Hematopoietic multipotent progenitor cell treated with erythropoietin and hydrocortisone succinate and interleukin-3 and kit ligand, for 8 days (in vitro differentiated cells): ENCODE measurements around the gene TMEFF2.
"Not testable (repeated sequence)": the region's sequence is repeated elsewhere in the genome, so short reads cannot be mapped to it uniquely, and the experiment has no call there.

ENCODE experiments used
- DNase-seq: peaks from one replicate; pipeline ENCODE4 v3.0.0-alpha.2; 2015

Gene TMEFF2

DNA sequence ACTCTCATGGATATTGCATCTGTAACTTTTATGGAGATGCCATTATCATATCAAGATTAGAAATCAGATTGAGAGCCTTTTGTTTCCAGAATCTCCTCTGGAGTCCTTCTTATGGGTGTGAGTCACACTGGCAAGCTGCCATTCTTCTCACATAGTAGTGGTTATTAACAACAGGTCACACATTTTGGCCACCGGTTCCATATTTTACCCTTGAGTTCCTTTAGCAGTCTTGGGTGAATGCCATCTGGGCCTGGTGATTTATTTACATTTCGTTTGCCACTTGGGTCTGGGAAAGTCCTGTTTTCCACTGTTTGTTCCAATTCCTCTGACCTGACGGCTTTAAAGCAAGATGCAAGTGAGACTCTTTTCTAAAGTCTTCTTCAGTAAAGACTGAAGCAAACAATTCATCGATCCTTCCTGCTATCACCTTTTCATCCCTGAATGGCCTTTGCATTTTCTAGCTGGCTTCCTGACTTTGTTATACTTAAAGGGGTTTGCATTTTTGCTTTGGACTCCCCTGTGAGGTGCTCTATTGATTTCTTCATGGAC, 267.3 kb downstream of the TMEFF2 start:
- DNase-seq = peak; percentile 58

DNA sequence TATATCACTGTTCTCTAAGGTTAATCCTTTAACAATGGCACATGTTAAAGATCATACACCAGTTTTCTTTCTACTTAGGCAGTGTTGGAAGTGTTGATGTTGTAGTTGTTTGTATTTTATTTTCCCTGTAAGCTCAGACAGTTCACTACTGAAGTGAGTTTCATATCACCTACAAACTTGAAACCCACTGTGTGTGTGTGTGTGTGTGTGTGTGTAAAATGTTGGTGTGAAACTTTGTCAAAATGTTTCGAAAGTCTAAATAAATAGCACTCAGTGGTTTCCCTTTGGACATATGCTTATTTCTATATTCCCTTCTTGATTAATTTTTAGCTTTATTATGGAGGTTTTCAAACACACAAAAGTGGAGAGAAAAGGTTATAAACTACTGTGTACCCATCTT, 268.1 kb downstream of the TMEFF2 start:
- no peak for DNase-seq

DNA sequence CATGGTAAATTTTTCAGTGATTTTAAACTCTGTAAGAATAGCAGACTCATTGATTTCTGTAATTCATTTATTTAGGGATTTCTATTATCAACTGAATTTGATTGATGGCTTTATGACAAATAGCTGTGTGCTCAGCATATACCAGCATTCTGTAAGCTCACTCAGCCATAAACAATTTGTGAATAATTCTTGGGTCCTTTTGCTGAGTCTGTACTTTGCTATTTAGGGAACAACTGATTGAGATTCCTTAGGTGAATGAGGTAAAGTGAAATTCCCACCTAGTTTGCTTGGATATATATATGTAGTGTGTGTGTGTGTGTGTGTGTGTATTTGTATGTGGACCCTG, 271.1 kb downstream of the TMEFF2 start:
- DNase-seq = no peak

DNA sequence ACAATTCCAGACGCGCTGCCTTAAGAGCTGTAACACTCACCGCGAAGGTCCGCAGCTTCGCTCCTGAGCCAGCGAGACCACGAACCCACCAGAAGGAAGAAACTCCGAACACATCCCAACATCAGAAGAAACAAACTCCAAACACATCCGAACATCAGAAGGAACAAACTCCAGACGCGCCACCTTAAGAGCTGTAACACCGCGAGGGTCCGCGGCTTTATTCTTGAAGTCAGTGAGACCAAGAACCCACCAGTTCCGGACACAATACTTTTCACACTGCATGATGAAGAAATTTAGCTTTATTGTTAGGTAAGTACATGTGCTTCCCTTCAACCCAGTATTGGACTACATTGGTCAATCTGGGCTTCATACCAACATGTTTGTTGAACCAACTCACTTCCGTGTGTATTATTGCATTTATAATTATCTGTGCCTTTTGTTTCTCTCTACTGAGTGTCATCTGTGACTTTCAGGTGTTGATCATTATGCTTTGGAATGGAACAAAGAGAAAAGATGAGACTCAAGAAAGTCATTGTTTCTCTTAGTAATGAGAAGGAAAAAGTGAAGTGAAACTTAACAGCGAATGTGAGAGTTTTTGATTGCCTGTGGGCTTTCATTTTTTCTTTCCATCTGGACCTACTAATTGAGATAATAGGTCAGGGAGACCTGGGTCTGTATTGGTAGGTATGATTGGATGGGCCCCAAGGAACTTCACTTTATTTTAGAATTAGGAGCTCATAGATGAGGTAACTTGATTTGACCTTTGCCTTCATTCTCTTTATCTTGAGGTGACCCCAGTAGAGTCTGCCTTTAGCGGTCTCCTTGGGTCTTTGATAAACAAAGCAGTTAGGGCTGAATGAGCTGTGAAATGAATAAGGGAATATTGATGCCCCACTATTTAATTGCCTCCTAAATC, 271.7 kb downstream of the TMEFF2 start:
- DNase-seq = no peak

- not testable (repeated sequence) for DNase-seq
These were observed 273.1 kb downstream of the TMEFF2 start for GRCh38 chr2:191921650-191922049.

GRCh38 chr2:191920502-191920901, 274.2 kb downstream of the TMEFF2 start:
- DNase-seq = no peak

DNA sequence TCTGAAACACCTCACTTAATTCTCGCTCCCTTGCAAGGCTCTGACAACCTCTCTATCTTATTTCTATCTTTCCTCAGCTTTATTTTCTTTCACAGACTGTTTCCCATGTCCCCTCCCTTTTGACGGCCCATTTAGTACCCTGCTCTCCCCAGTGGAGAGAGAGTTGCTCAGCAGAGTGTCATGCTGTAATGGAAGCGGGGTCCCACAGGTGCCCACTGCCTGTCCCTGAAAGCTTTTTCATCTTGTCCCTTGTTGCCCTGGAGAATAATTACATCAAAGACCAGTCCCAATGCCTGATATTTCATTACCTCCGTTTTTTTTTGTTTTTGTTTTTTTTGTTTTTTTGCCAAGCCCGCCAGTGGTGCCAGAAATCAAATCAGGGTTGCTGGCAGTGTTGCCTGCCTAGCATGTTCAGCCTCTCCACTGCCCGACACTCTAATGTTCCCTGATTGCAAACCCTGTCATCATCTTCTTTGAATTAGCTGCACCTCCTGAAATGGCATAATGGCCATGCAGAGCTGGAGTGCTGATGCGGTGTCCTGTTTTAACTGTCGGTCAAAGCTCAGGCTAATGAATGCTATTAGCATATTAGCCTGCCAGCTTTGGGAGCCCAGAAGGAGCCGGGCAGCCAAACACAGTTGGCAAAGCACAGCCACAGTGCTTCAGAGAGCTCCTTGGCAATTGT, 276.6 kb downstream of the TMEFF2 start:
- no peak for DNase-seq

- no peak for DNase-seq
These were observed 277.3 kb downstream of the TMEFF2 start for GRCh38 chr2:191917430-191917881.

- no peak for DNase-seq
These were observed 277.9 kb downstream of the TMEFF2 start for GRCh38 chr2:191916826-191917225.

- DNase-seq = no peak
These were observed 279.0 kb downstream of the TMEFF2 start for GRCh38 chr2:191915750-191916149.

- DNase-seq = no peak
These were observed 280.9 kb downstream of the TMEFF2 start for GRCh38 chr2:191913796-191914195.

- no peak for DNase-seq
These were observed 282.0 kb downstream of the TMEFF2 start for GRCh38 chr2:191912764-191913163.

- no peak for DNase-seq
These were observed 284.2 kb downstream of the TMEFF2 start for GRCh38 chr2:191910518-191910917.

DNA sequence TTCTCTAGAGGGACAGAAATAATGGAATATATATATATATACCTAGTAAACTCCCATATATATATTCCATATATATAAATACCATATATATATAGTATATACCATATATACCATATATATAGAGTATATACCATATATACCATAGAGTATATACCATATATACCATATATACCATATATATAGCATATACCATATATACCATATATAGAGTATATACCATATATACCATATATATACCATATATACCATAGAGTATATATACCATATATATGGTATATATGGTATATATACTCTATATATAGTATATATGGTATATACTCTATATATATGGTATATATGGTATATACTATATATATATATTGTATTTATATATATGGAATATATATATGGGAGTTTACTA, 285.9 kb downstream of the TMEFF2 start:
- no peak for DNase-seq

- no peak for DNase-seq
These were observed 287.2 kb downstream of the TMEFF2 start for GRCh38 chr2:191907545-191907944.

- no peak for DNase-seq
These were observed 287.6 kb downstream of the TMEFF2 start for GRCh38 chr2:191907091-191907490.

DNA sequence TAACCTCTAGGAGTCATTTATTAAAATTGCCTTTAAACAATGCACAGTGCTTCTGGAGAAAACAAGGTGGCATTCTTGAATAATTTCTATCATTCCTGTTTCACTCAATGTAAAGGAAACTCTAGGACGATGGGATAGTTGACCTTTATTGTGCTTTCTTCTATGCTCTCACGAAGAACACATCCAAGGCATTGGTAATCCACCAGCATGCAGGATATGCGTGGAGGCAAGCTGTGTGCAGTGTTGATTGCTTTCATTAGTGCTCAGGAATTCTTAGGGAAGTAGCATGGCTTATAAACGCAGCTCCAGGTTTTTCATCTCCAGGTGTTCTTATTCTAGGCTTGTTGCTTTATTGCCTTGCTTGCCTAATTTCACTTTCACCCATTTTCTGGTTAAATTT, 289.4 kb downstream of the TMEFF2 start:
- no peak for DNase-seq

- no peak for DNase-seq
These were observed 293.7 kb downstream of the TMEFF2 start for GRCh38 chr2:191901031-191901430.

GRCh38 chr2:191899410-191899809, 295.3 kb downstream of the TMEFF2 start:
- no peak for DNase-seq
